Activated CD8-positive, alpha-beta T cell treated with anti-CD3 and anti-CD28 coated beads, Interleukin-2, amount 10 ng/mL, durations not matched to agents 7 days and 5 days (primary cell): Measurements from ENCODE around the gene PHAF1. TPM values are rescaled to one million over a fixed set of nuclear protein-coding genes. Genes with fewer than 3 reads are reported as not detected.

Source experiments
- ATAC-seq: fragments of 150-1000 bp; cut with Tn5 transposase; one replicate; pipeline ENCODE4 v1.10.0; 2021; ENCODE audit warnings: moderate library complexity
- CTCF ChIA-PET: fragments of 350-600 bp; sonication (Branson Sonifier 250); formaldehyde crosslinking; loops from one replicate; lab custom pipeline; 2021; ENCODE audit warnings: antibody characterized with exemption; lab: Charles Lee
- POLR2A ChIA-PET: fragments of 350-600 bp; sonication (Branson Sonifier 250); formaldehyde crosslinking; loops from one replicate; lab custom pipeline; 2021; ENCODE audit warnings: antibody characterized with exemption; lab: Charles Lee
- DNase-seq: peaks from one replicate; pipeline ENCODE4 v3.0.0-alpha.2; 2020
- H3K27ac Mint-ChIP-seq: one replicate; pipeline ENCODE4 v1.8.0; 2021; ENCODE audit warnings: mild to moderate bottlenecking, mixed read lengths
- H3K27me3 Mint-ChIP-seq: one replicate; pipeline ENCODE4 v1.8.0; 2021; ENCODE audit warnings: low read depth, mixed read lengths
- H3K36me3 Mint-ChIP-seq: one replicate; pipeline ENCODE4 v1.8.0; 2021; ENCODE audit warnings: low read depth, mixed read lengths
- H3K4me1 Mint-ChIP-seq: one replicate; pipeline ENCODE4 v1.8.0; 2021; ENCODE audit warnings: low read depth, mixed read lengths
- H3K4me3 Mint-ChIP-seq: one replicate; pipeline ENCODE4 v1.8.0; 2021; ENCODE audit warnings: mild to moderate bottlenecking, mixed read lengths
- H3K9me3 Mint-ChIP-seq: one replicate; pipeline ENCODE4 v1.8.0; 2022; ENCODE audit warnings: mixed read lengths; ENCODE audit not compliant: insufficient read depth
- total RNA-seq, 2 experiments: library from RNA; stranded (reverse); gene quantifications; one replicate each; pipeline ENCODE4 v1.2.3, GENCODE V29; 2021

The PHAF1 gene
- total RNA-seq, 2 experiments from 2014 or later: 16.5 TPM

GRCh38 chr16:67087803-67088202 is 21.9 kb upstream of the PHAF1 start:
- DNase-seq (no peak), ATAC-seq (no peak)
- Mint-ChIP-seq H3K36me3 (peaks cover 36% of the 10 kb centered on the region), H3K9me3 (no peaks in the 10 kb centered on the region), H3K27me3 (no peaks in the 10 kb centered on the region), H3K4me3 (no peak overlapping the region), H3K27ac (no peak overlapping the region), H3K4me1 (no peaks in the 10 kb centered on the region)
- ChIA-PET POLR2A (interaction anchor here (0.5 to 0.6 kb wide), 2 partner anchors 9 to 265 kb away, joined by 3 read pairs; no protein-coding TSS in a partner anchor), CTCF (interaction anchor here (1.4 kb wide), 1 partner anchor 67 kb away, joined by 6 read pairs; no protein-coding TSS in a partner anchor)

- CTCF ChIA-PET: no interaction called here
- no peak for ATAC-seq
- Mint-ChIP-seq H3K27ac (no peak overlapping the region), H3K4me1 (no peaks in the 10 kb centered on the region), H3K4me3 (no peak overlapping the region), H3K36me3 (peaks cover 38% of the 10 kb centered on the region), H3K27me3 (no peaks in the 10 kb centered on the region), H3K9me3 (no peaks in the 10 kb centered on the region)
- no peak for DNase-seq
- POLR2A ChIA-PET: interaction anchor here (0.6 kb wide), 1 partner anchor 266 kb away, joined by 3 read pairs; no protein-coding TSS in a partner anchor
Measured at GRCh38 chr16:67088551-67088950, 21.2 kb upstream of the PHAF1 start.

- ATAC-seq: no peak
- Mint-ChIP-seq H3K9me3 (no peaks in the 10 kb centered on the region), H3K4me1 (no peaks in the 10 kb centered on the region), H3K27me3 (no peaks in the 10 kb centered on the region), H3K27ac (no peak overlapping the region), H3K4me3 (no peak overlapping the region), H3K36me3 (peaks cover 40% of the 10 kb centered on the region)
- DNase-seq: no peak
- CTCF ChIA-PET: interaction anchor here (1.2 kb wide), 1 partner anchor 11 kb away, joined by 3 read pairs; no protein-coding TSS in a partner anchor
- POLR2A ChIA-PET: no interaction called here
Measured at GRCh38 chr16:67089101-67089500, 20.6 kb upstream of the PHAF1 start.

- ChIA-PET POLR2A (no interaction called here), CTCF (interaction anchor here (1.4 kb wide), 1 partner anchor 9 kb away, joined by 7 read pairs; no protein-coding TSS in a partner anchor)
- Mint-ChIP-seq H3K4me3 (no peak overlapping the region), H3K27ac (peak overlapping the region; percentile 10), H3K36me3 (peaks cover 28% of the 10 kb centered on the region), H3K9me3 (no peaks in the 10 kb centered on the region), H3K4me1 (no peaks in the 10 kb centered on the region), H3K27me3 (no peaks in the 10 kb centered on the region)
- DNase-seq (no peak), ATAC-seq (no peak)
Measured at GRCh38 chr16:67091906-67092566, 17.7 kb upstream of the PHAF1 start.

- peaks cover 23% of the 10 kb centered on the region for H3K36me3 Mint-ChIP-seq
- no peaks in the 10 kb centered on the region for H3K9me3 Mint-ChIP-seq
- ChIA-PET POLR2A (interaction anchor here (0.6 kb wide), 1 partner anchor 167 kb away, joined by 3 read pairs; no protein-coding TSS in a partner anchor), CTCF (interaction anchor here (1.1 to 1.4 kb wide), 2 partner anchors 8 to 75 kb away, joined by 5 to 7 read pairs; no protein-coding TSS in a partner anchor)
- no peak overlapping the region for H3K4me3 Mint-ChIP-seq
- no peaks in the 10 kb centered on the region for H3K4me1 Mint-ChIP-seq
- ATAC-seq (no peak), DNase-seq (no peak)
- H3K27me3 Mint-ChIP-seq: no peaks in the 10 kb centered on the region
- H3K27ac Mint-ChIP-seq: no peak overlapping the region
Measured at GRCh38 chr16:67093098-67093726, 16.5 kb upstream of the PHAF1 start.

- H3K27me3 Mint-ChIP-seq: no peaks in the 10 kb centered on the region
- H3K36me3 Mint-ChIP-seq: peaks cover 18% of the 10 kb centered on the region
- no peaks in the 10 kb centered on the region for H3K9me3 Mint-ChIP-seq
- ATAC-seq: no peak
- ChIA-PET CTCF (interaction anchor here (1.4 to 6.7 kb wide), 3 partner anchors 17 to 79 kb away, joined by 5 to 134 read pairs (median 8); no protein-coding TSS in a partner anchor), POLR2A (no interaction called here)
- no peak overlapping the region for H3K27ac Mint-ChIP-seq
- no peak overlapping the region for H3K4me3 Mint-ChIP-seq
- no peaks in the 10 kb centered on the region for H3K4me1 Mint-ChIP-seq
- no peak for DNase-seq
Measured at GRCh38 chr16:67098599-67098998, 11.1 kb upstream of the PHAF1 start.

GRCh38 chr16:67100569-67101310 is 9.0 kb upstream of the PHAF1 start:
- Mint-ChIP-seq H3K27me3 (no peaks in the 10 kb centered on the region), H3K9me3 (no peaks in the 10 kb centered on the region), H3K4me1 (no peaks in the 10 kb centered on the region), H3K27ac (no peak overlapping the region), H3K36me3 (peaks cover 12% of the 10 kb centered on the region), H3K4me3 (no peak overlapping the region)
- ChIA-PET CTCF (interaction anchor here (0.6 to 6.7 kb wide), 25 partner anchors 8 to 209 kb away, joined by 3 to 134 read pairs (median 4); partner anchors contain the start of genes CBFB and PHAF1), POLR2A (interaction anchor here (0.5 to 1.0 kb wide), 4 partner anchors 10 to 216 kb away, joined by 3 to 4 read pairs (median 3); partner anchors contain the start of genes CBFB and PHAF1)
- ATAC-seq (no peak), DNase-seq (no peak)

GRCh38 chr16:67101311-67102082 is 8.2 kb upstream of the PHAF1 start:
- Mint-ChIP-seq H3K36me3 (peaks cover 12% of the 10 kb centered on the region), H3K4me3 (no peak overlapping the region), H3K27ac (no peak overlapping the region), H3K9me3 (no peaks in the 10 kb centered on the region), H3K27me3 (no peaks in the 10 kb centered on the region), H3K4me1 (no peaks in the 10 kb centered on the region)
- POLR2A ChIA-PET: interaction anchor here (0.5 to 1.0 kb wide), 4 partner anchors 9 to 215 kb away, joined by 3 to 4 read pairs (median 3); partner anchors contain the start of genes CBFB and PHAF1
- DNase-seq (no peak), ATAC-seq (no peak)
- CTCF ChIA-PET: interaction anchor here (0.6 to 6.7 kb wide), 21 partner anchors 9 to 147 kb away, joined by 3 to 134 read pairs (median 5); partner anchors contain the start of genes CBFB and PHAF1

- Mint-ChIP-seq H3K36me3 (peaks cover 12% of the 10 kb centered on the region), H3K27ac (peak overlapping the region; percentile 35), H3K4me1 (peaks cover 2% of the 10 kb centered on the region), H3K9me3 (no peaks in the 10 kb centered on the region), H3K4me3 (no peak overlapping the region), H3K27me3 (no peaks in the 10 kb centered on the region)
- POLR2A ChIA-PET: interaction anchor here (1.3 kb wide), 1 partner anchor 86 kb away, joined by 4 read pairs; no protein-coding TSS in a partner anchor
- ATAC-seq (no peak), DNase-seq (no peak)
- CTCF ChIA-PET: interaction anchor here (0.7 to 6.7 kb wide), 11 partner anchors 9 to 296 kb away, joined by 3 to 134 read pairs (median 3); partner anchors contain the start of gene CES3
Measured at GRCh38 chr16:67104061-67104460, 5.7 kb upstream of the PHAF1 start.

- Mint-ChIP-seq H3K9me3 (no peaks in the 10 kb centered on the region), H3K27me3 (no peaks in the 10 kb centered on the region), H3K4me1 (peaks cover 7% of the 10 kb centered on the region), H3K27ac (no peak overlapping the region), H3K36me3 (peaks cover 8% of the 10 kb centered on the region), H3K4me3 (no peak overlapping the region)
- ChIA-PET POLR2A (no interaction called here), CTCF (interaction anchor here (1.2 to 6.7 kb wide), 5 partner anchors 50 to 144 kb away, joined by 3 to 134 read pairs (median 11); partner anchors contain the start of gene CES3)
- DNase-seq: no peak
- no peak for ATAC-seq
Measured at GRCh38 chr16:67104845-67105244, 4.9 kb upstream of the PHAF1 start.
